BJ (cell line): ENCODE results near the gene ASS1. TPM values are rescaled to one million over a fixed set of nuclear protein-coding genes. Genes with fewer than 3 reads are reported as not detected.

ENCODE experiments used
- CTCF ChIA-PET: fragments of 350-600 bp; formaldehyde crosslinking; extraction: SDS; loops from one replicate; lab custom pipeline; 2021; ENCODE audit warnings: antibody characterized with exemption, inconsistent platforms; lab: Yijun Ruan, JAX
- POLR2A ChIA-PET: fragments of 300-600 bp; sonication (Branson Sonifier 250); formaldehyde crosslinking; extraction: SDS; loops from one replicate; lab custom pipeline; 2021; ENCODE audit warnings: antibody characterized with exemption; lab: Charles Lee
- DNase-seq: peaks from one replicate; pipeline ENCODE4 v3.0.0-alpha.2; 2011; ENCODE audit warnings: low read depth
- H3K27me3 ChIP-seq: 2 replicates; pipeline ENCODE4 v1.6.0; 2011; ENCODE audit warnings: low read length; ENCODE audit not compliant: control insufficient read depth, insufficient read depth
- H3K36me3 ChIP-seq: 2 replicates; pipeline ENCODE4 v1.5.1; 2011; ENCODE audit warnings: low read length; ENCODE audit not compliant: control insufficient read depth, insufficient read depth
- H3K4me3 ChIP-seq: 2 replicates; pipeline ENCODE4 v1.5.1; 2011; ENCODE audit warnings: low read depth, mild to moderate bottlenecking, control low read depth, low read length
- polyA plus RNA-seq: library from polyadenylated mRNA; depleted of rRNA; stranded (reverse); fragments of >200 nt; gene quantifications from 2 replicates; pipeline ENCODE4 v1.2.3, GENCODE V29; 2011
- TF ChIP-seq, protein P1 (sequence below): IDR thresholded peaks from 2 replicates; pipeline ENCODE4 v1.5.1; 2011; ENCODE audit warnings: low read depth, mild to moderate bottlenecking, control low read depth, inconsistent platforms, low read length, moderate library complexity; ENCODE audit not compliant: insufficient read depth

ASS1 gene
- polyA plus RNA-seq, 1 experiment = 1,223 TPM

DNA sequence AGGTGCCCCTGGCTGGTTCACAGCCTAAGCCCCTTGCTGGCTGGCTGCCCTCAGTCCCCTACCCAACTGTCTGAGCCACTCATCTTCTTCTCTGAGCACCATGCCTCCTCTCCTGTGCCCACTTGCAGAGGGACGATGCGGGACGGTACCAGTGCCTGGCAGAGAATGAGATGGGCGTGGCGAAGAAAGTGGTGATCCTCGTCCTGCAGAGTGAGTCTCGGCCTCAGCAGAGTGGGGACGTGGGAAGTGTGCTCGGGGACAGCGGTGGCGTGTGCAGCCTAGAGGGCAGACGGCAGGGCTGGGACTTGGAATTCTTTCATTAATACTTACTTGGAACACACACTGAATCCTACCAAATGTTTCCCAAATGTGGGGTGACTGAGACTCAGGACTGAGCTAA lies 34.3 kb upstream of the ASS1 start:
- CTCF ChIA-PET = interaction anchor here (1.0 to 1.1 kb wide), 2 partner anchors 9 to 16 kb away, joined by 3 read pairs; no protein-coding TSS in a partner anchor
- no peak for DNase-seq
- POLR2A ChIA-PET = no interaction called here
- H3K36me3 ChIP-seq = no peaks in the 10 kb centered on the region
- TF ChIP-seq, protein P1, sequence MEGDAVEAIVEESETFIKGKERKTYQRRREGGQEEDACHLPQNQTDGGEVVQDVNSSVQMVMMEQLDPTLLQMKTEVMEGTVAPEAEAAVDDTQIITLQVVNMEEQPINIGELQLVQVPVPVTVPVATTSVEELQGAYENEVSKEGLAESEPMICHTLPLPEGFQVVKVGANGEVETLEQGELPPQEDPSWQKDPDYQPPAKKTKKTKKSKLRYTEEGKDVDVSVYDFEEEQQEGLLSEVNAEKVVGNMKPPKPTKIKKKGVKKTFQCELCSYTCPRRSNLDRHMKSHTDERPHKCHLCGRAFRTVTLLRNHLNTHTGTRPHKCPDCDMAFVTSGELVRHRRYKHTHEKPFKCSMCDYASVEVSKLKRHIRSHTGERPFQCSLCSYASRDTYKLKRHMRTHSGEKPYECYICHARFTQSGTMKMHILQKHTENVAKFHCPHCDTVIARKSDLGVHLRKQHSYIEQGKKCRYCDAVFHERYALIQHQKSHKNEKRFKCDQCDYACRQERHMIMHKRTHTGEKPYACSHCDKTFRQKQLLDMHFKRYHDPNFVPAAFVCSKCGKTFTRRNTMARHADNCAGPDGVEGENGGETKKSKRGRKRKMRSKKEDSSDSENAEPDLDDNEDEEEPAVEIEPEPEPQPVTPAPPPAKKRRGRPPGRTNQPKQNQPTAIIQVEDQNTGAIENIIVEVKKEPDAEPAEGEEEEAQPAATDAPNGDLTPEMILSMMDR = no peak
- peaks cover 4% of the 10 kb centered on the region for H3K27me3 ChIP-seq
- no peak overlapping the region for H3K4me3 ChIP-seq

DNA sequence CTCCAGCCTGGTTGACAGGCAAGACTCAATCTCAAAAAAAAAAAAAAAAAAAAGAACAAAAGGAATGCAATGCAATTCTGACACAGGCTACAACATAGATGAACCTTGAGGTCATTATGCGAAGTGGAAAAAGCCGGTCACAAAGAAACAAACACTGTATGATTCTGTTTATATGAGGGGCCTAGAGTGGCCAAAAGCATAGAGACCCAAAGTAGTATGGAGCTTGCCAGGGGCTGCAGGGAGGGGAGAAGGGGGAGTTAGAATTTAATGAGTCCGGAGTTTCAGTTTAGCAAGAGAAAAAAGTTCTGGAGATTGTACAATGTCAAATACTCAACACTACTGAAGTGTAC lies 33.2 kb upstream of the ASS1 start:
- DNase-seq = no peak
- POLR2A ChIA-PET = no interaction called here
- TF ChIP-seq, protein P1 = no peak

DNA sequence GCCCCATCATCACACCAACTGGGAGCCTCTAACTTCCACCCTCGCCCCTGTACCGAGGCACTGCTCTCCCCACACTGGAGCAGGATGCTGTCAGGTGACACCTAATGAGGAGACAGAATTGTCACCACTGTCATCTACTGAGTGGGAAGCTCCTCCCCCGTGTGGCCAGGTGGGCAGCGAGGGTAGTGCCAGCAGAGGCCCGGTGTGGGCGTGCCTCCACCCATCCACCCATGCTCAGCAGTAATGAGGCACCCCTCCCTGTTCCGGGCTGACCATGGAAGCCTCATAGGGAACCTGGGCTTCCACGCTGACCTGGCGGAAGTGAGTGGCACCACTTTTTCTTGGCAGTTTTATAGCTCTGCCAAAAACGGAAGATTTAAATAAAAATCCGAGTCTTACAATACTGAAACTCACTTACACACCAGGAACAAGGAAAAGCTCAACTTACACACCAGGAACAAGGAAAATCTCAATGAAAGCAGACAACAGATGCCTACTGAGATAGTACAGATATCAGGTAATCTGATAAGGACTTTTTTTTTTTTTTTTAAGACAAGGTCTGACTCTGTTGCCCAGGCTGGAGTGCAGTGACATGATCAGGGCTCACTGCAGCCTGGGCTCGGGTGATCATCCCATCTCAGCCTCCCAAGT lies 30.6 kb upstream of the ASS1 start:
- Histone ChIP-seq H3K27me3 (peaks cover 4% of the 10 kb centered on the region; the same call in 1 of the 2 replicates), H3K4me3 (no peak overlapping the region), H3K36me3 (no peaks in the 10 kb centered on the region)
- ChIA-PET POLR2A (no interaction called here), CTCF (no interaction called here)
- TF ChIP-seq, protein P1 = no peak
- DNase-seq = no peak

More for the DNA sequence above, 33.2 kb upstream of the ASS1 start:
- peaks cover 4% of the 10 kb centered on the region for H3K27me3 ChIP-seq
- no peak overlapping the region for H3K4me3 ChIP-seq
- H3K36me3 ChIP-seq = no peaks in the 10 kb centered on the region
- CTCF ChIA-PET = interaction anchor here (1.0 to 1.1 kb wide), 2 partner anchors 8 to 15 kb away, joined by 3 read pairs; no protein-coding TSS in a partner anchor

DNA sequence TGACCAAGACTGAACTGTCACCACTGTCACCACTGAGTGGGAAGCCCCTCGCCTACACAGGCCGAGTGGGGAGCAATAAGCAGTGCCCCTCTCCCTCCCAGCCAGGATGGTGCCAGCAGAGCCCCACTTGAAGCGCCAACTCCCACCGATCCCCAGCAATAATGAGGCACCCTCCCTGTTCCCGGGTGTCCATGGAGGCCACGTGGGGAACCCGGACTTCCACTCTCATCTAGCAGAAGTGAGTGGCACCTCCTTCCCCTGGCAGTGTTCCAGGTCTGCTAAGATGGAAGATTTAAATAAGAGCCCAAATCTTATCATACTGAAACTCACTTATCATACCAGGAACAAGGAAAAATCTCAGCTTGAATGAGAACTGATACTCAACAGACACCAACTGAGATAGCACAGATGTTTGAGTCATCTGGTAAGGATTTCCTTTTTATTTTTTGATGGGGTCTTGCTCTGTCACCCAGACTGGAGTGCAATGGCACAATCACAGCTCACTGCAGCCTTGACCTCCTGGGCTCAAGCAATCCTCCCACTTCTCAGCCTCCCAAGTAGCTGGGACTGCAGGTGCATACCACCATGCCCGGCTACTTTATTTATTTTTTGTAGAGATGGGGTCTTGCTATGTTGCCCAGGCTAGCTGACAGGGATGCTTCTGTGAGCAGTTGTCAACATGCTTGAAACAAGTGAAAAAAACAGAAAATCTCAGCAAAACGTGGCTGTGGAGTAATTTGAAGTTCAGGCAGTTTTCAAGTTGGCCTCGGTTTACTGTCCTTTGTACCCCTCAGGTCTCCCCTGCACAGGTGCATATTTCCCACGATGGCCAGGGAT lies 29.6 kb upstream of the ASS1 start:
- POLR2A ChIA-PET = no interaction called here
- TF ChIP-seq, protein P1 = no peak
- no peaks in the 10 kb centered on the region for H3K36me3 ChIP-seq
- no peak for DNase-seq
- CTCF ChIA-PET = no interaction called here
- peaks cover 4% of the 10 kb centered on the region; the same call in 1 of the 2 replicates for H3K27me3 ChIP-seq
- H3K4me3 ChIP-seq = no peak overlapping the region

DNA sequence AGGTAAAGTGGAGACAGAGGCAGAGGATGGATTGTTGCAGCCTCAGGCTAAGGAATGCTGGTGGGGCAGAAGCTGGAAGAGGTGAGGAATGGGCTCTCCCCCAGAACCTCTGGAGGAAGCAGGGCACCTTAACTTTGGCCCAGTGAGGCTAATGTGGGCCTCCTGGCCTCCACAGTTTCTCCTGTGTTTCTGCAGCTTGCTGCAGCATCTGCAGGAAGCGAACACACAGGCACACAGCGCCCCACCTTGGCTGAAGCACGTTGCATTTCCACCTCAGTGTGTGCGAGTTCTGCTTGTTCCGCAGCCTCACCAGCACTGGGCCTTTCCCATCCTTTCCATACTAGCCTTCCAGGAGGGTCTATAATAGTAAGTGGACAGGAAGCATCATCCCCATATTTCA lies 27.2 kb upstream of the ASS1 start:
- no peak for DNase-seq
- Histone ChIP-seq H3K36me3 (no peaks in the 10 kb centered on the region), H3K27me3 (peaks cover 6% of the 10 kb centered on the region), H3K4me3 (no peak overlapping the region)
- ChIA-PET CTCF (interaction anchor here (0.7 to 1.2 kb wide), 2 partner anchors 11 to 16 kb away, joined by 3 read pairs; no protein-coding TSS in a partner anchor), POLR2A (no interaction called here)
- TF ChIP-seq, protein P1 = no peak
